Raji (cell line): ENCODE results near the gene INPP5E.

ENCODE experiments used
- POLR2A ChIP-seq: IDR thresholded peaks from 2 replicates; pipeline ENCODE4 v1.6.1; 2011; ENCODE audit warnings: low read depth, low read length, control low read depth; ENCODE audit not compliant: insufficient read depth

INPP5E gene

GRCh38 chr9:136443687-136444086 lies 4.0 kb upstream of the INPP5E start:
- TF ChIP-seq POLR2A: no peak

GRCh38 chr9:136443087-136443486 lies 3.4 kb upstream of the INPP5E start:
- no peak for TF ChIP-seq POLR2A

GRCh38 chr9:136442265-136442664 lies 2.6 kb upstream of the INPP5E start:
- no peak for TF ChIP-seq POLR2A

DNA sequence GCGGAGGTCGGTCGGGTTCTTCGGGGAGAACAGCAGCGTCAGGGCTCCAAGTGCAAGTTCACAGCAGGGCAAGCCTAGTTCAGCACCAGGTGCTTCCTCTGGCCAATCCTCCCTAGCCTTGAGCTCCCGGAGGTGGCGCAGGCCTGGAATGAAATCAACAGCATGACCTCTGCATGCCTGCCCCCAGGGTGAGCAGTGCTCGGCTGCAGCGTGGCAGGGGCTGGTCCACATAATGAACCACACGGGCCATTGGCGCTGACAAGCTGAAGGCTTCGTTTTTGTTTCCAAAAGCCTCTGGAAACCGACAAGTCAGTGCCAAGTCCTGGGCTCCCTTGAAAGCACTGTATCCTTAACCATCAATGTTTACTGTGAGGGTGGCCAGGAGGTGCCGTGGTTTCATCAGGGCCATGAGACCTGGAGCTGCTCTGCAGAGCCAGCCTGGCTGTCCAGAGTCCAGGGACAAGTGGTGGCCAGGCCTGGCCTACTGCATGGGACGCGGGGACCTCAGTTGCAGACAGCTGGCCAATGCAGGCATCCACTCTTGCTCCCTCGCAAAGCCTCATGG lies 2.1 kb upstream of the INPP5E start:
- TF ChIP-seq POLR2A: no peak

GRCh38 chr9:136441191-136441680 lies 1.6 kb upstream of the INPP5E start:
- no peak for TF ChIP-seq POLR2A

- no peak; the same call in 1 of the 2 replicates for TF ChIP-seq POLR2A
Measured at GRCh38 chr9:136438548-136439480, 831 bp downstream of the INPP5E start.

DNA sequence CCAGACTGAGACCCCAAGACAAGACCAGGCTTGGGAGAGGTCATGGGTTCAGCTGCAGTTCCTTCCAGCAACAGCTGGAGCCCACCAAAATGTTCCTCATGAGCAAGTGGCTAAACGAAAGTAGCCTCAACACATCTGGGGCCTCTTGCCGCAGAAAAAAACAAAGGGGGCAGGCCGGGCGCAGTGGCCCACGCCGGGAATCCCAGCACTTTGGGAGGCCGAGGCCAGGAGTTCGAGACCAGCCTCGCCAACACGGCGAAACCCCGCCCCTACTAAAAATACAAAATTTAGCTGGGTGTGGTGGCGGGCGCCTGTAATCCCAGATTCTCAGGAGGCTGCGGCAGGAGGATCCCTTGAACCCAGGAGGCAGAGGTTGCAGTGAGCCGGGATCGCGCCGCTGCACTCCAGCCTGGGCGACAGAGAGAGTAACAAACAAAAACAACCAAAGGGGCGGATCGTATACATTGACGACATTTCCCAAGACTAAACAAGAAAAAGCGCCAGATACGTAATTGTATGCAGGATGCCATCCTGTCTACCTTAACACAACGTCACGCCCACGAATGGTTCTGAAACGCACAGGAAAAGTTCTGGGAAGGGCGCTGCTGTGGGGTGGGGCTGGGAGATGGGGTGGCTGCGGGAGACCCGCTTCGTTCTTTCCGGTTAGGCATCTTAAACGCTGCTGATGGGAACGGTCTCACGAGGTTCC lies 1.7 kb downstream of the INPP5E start:
- TF ChIP-seq POLR2A: no peak

DNA sequence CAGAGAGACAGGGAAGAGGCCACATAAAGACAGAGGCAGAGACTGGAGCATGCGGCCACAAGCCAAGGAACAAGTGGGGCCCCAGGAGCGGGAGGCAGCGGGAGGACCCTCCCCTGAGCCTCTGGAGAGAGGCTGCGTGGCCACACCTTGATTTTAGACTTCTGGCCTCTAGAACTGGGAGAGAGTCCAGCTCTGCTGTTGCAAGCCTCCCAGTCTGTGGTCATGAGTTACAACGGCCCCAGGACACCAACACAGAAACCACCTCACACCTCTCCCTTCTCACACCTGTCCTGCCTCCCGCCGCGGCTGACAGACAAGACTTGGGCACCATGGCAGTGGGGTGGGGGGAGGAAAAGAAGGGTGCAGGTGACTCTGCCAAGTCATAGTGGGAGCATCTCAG lies 2.2 kb downstream of the INPP5E start:
- TF ChIP-seq POLR2A: no peak

- no peak for TF ChIP-seq POLR2A
Measured at GRCh38 chr9:136436055-136436634, 3.5 kb downstream of the INPP5E start.

DNA sequence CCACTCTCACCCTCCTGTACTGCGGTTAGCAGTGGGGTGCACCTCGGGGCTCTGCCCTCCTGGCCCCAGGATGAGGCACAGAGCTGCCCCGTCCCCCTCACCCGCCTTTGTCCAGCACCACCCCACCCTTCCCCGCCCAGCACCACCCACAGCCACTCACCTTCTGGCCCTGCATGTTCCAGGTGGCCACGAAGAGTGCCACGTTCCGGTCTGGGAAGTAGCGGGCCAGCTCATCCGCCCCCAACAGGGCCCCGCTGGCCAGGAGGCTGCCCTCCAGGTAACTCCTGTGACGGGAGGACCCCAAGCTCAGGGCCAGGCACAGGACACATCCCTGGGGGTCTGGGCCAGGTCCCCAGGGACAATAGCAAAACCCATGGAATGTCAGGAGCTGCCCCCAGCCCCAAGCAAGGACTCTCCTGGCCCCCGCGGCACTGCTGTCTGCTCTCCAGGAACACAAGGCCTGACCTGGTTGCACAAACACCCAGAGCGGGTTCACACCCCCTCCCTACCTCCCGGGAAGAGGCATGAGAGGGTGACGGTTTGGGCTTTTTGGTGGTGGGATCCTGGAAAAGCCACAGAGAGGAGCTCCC lies 5.0 kb downstream of the INPP5E start:
- TF ChIP-seq POLR2A: no peak

DNA sequence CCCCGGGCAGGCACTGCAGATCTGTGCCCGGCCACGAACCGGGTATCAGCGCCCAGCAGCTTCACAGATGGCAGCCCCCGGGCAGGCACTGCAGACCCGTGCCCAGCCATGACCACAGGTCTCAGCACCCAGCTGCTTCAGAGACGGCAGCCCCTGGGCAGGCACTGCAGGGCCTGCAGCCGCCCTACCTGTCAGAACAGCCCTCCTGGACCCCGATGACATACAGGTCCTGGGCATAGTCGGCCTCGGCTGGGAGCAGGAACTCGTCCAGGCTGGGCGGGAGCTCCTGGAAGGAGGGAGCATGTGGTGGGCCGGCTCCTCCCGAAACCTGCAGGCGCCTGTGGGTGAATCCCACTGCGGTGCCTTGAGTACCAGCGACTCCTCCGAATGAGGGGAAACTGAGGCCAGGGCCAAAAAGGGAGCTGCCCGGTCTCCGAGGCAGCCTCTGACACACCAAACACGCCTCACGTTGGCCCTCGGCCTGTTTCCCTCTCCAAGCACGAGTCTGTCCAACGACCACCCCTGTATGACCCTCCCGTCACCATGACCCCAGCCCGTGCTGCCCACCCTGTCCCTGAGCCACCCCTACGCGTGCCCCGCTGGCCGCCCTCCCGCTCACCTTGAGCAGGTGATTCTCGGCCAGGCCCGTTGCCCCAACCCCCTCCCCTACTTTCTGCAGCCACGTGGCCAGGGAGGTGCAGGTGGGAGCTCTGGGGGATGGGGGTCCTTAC lies 5.6 kb downstream of the INPP5E start:
- TF ChIP-seq POLR2A: no peak

GRCh38 chr9:136433043-136433715 lies 6.5 kb downstream of the INPP5E start:
- TF ChIP-seq POLR2A: no peak

- no peak for TF ChIP-seq POLR2A
Measured at GRCh38 chr9:136432591-136432990, 7.1 kb downstream of the INPP5E start.
